Pancreas (tissue), 10 donors: ENCODE measurements around the gene IQGAP2. TPM values are rescaled to one million over a fixed set of nuclear protein-coding genes. Genes with fewer than 3 reads are reported as not detected.

ENCODE experiments used
- ATAC-seq, 4 donors: fragments of 200-7000 bp; cut with Tn5 transposase; one replicate each; pipeline versions ENCODE4 v1.8.0 to v1.9.1; 2020; ENCODE audit warnings: mild to moderate bottlenecking in 4 of 4, moderate library complexity in 4 of 4
- DNase-seq, 6 donors: peaks; one replicate each; pipeline ENCODE4 v3.0.0-alpha.2; 2020
- FAIRE-seq: peaks from 2 replicates; lab custom pipeline; 2012; peaks lifted over from hg19 to GRCh38; lab: Jason Lieb, UNC
- H3K27ac ChIP-seq, 4 donors: fragments of 200-600 bp; sonication (generic); 1 replicate in 3 of 4; 2 replicates in 1 of 4; pipeline versions ENCODE4 v1.5.0 to v1.8.0; 2020
- H3K27me3 ChIP-seq, 4 donors: fragments of 200-600 bp; one replicate each; pipeline ENCODE4 v1.8.0; 2021
- H3K36me3 ChIP-seq, 3 donors: fragments of 200-600 bp; sonication (generic) in 1 of 3; one replicate each; pipeline versions ENCODE4 v1.5.0 to v1.8.0; 2020 to 2021
- H3K4me1 ChIP-seq, 3 donors: fragments of 200-600 bp; one replicate each; pipeline ENCODE4 v1.8.0; 2021
- H3K4me3 ChIP-seq, 4 donors: fragments of 200-600 bp; sonication (generic) in 2 of 4; one replicate each; pipeline versions ENCODE4 v1.5.0 to v1.8.0; 2020 to 2021
- H3K9me3 ChIP-seq, 4 donors: fragments of 200-600 bp; one replicate each; pipeline ENCODE4 v1.8.0; 2021
- CTCF ChIP-seq, 4 donors: fragments of 200-600 bp; sonication (generic) in 3 of 4; IDR thresholded peaks; one replicate each; pipeline versions ENCODE4 v1.5.0 to v1.8.0; 2021; ENCODE audit warnings: antibody characterized with exemption in 4 of 4
- WGBS, 2 donors: extraction: QIAGEN DNeasy Blood & Tissue Kit; methylation state at CpG; one replicate each; pipeline ENCODE4 v1.1.7; 2013; 5-methylcytosine and 5-hydroxymethylcytosine counted together
- intact Hi-C, 3 donors: fragments of 100-400 bp; cut with DNase I; formaldehyde crosslinking; loops; one replicate each; pipeline versions ENCODE4 v1.11.1 to v1.14.2; 2022
- polyA plus RNA-seq, 2 donors: library from polyadenylated mRNA; stranded (reverse); fragments of 200-250 nt; gene quantifications; one replicate each; pipeline ENCODE4 v1.2.3, GENCODE V29; 2013
- total RNA-seq, 6 donors: library from RNA; stranded (reverse); fragmentation: NEBNext Ultra II Directional in 4 of 6; extraction: Animal tissue kit (Norgen Biotek cat#: 25700) in 4 of 6; gene quantifications; one replicate each; pipeline versions ENCODE4 v1.2.1 to v1.2.4, GENCODE V29; 2021 to 2023
- donor health status: healthy with polysubstance abuse.
- donor health status: DM: no; HTN: no; CAD: no; lungs with moderate emphysema.
- donor health status: DM: no; HTN: no; CAD: no.
- donor health status: control.
- donor health status: control.
- donor health status: Bipolar disorder and iron deficiency.
- donor health status: DM: yes; HTN: yes; CAD: no.
- donor health status: DM: no; HTN: no; CAD: no.
- donor health status: DM: no; HTN: no; CAD: no.
- donor health status: DM: yes; HTN: yes; CAD: no.

The IQGAP2 gene
- total and polyA plus RNA-seq, 8 donors, result 14.4 to 54.0 (median 35.2) TPM

DNA sequence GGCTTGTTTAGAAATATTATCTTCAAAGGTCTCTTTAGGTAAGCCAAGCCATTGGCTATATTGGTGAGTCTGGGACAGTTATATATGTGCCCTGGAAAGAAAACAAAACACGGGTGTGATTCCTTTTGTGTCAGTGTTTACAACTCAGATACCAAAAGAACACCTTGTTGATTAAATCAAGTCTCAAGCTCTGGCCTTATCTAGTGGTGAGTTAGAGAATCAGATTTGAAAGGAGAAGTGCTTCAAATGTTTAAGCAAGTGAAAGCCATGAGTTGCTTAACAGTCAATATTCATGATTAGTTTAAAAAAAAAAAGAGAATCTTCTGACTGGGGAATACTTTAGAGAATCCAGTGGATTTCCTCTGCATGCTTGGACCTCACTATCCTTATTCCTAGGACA, 68.3 kb downstream of the IQGAP2 start:
- intact Hi-C loops, result no loop called here
- H3K4me1 ChIP-seq, result peaks cover 5 to 13% (median 12%) of the 10 kb centered on the region in 3 donors
- no peaks in the 10 kb centered on the region for H3K27me3 ChIP-seq
- no peak overlapping the region for H3K27ac ChIP-seq
- no peaks in the 10 kb centered on the region for H3K9me3 ChIP-seq
- 14 to 15% methylated on average over 1 of the region's 1 CpG for WGBS, 2 donors
- peak in 2 of 4 donors; percentile 40 to 42 for ATAC-seq
- FAIRE-seq, result no peak
- no peak for TF ChIP-seq CTCF (IDR thresholded peaks at IDR 0.05)
- H3K4me3 ChIP-seq, result no peak overlapping the region
- H3K36me3 ChIP-seq, result no peaks in the 10 kb centered on the region
- no peak for DNase-seq

DNA sequence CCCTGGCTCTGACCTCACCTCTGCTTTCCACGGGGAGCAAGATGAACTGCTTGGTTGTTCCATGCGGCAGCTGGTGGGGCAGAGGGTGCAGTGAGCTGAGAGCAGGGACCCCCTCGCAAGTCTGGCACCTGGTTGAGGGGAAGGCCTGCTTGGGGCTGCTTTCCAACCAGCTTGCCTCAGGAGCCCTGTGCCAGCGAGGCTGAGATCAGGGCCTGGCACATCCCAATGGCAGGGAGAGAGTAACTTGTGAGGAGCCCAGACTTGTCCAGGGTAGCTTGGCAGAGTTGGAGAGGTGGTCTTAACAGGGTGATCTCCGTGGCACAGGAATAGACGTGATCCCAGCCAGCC, 68.9 kb downstream of the IQGAP2 start:
- H3K4me1 ChIP-seq, result peaks cover 5 to 13% (median 13%) of the 10 kb centered on the region in 3 donors
- H3K9me3 ChIP-seq, result no peaks in the 10 kb centered on the region

DNA sequence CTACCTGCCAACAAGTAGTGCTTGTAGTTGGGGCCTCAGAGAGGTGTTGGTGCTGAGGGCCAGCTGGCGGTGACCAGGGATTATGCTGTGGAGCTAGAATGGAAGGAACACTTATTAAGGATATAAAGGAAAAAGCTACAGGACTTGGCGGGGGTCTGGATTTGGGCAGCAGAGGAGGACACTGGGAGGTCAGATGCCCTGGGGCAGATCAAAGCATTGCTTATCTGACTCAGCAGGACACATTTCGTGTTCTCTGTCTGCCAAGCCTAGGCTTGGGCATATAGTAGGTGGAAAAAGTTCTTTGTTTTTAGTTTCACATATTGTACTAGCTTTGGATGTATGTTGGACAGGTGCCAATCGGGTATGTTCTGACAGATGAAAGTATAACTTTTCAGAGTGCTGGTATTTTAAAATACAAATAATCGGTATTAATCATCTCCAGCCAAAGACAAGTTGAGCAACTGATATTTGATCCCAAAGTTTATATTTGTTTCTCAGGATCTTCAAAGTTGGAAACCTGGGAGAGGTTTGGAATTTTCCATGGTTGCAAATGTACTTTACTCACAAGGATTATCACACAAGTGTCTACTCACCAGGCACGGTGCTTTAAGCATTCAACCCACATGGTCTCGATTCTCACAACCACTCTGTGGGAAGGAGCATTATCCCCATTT, 69.4 kb downstream of the IQGAP2 start:
- intact Hi-C loops, result no loop called here
- DNase-seq (no peak), FAIRE-seq (no peak), ATAC-seq (no peak)
- Histone ChIP-seq H3K36me3 (no peaks in the 10 kb centered on the region), H3K27ac (no peak overlapping the region), H3K4me1 (peaks cover 5 to 13% (median 13%) of the 10 kb centered on the region in 3 donors), H3K4me3 (no peak overlapping the region), H3K27me3 (no peaks in the 10 kb centered on the region), H3K9me3 (no peaks in the 10 kb centered on the region)
- TF ChIP-seq CTCF (IDR thresholded peaks at IDR 0.05), result no peak
- 69 to 71% methylated on average over 7 of the region's 7 CpGs for WGBS, 2 donors

More for the DNA sequence above, 68.9 kb downstream of the IQGAP2 start:
- Histone ChIP-seq H3K36me3 (no peaks in the 10 kb centered on the region), H3K27ac (no peak overlapping the region), H3K27me3 (no peaks in the 10 kb centered on the region), H3K4me3 (no peak overlapping the region)
- WGBS, 2 donors, result 85 to 93% methylated on average over 6 of the region's 6 CpGs
- intact Hi-C loops, result no loop called here
- ATAC-seq (no peak), FAIRE-seq (no peak), DNase-seq (no peak)
- no peak for TF ChIP-seq CTCF (IDR thresholded peaks at IDR 0.05)

DNA sequence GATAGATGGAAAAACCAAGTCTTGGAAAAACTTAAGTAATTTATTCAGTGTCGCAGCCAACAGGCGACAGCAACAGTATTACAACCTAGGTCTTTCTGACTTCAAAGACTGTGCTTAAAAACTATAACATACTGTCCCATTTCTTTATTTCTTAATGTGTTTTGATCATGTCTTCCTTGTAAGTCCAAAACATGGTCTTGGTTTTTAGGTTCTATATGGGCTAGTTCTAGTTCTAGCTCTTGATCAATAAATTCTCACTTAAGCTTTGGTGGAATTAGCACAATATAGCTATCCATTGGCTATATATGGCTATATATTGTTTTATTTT, 69.9 kb downstream of the IQGAP2 start:
- WGBS, 2 donors, result 99% methylated on average over 2 of the region's 2 CpGs
- no peaks in the 10 kb centered on the region for H3K36me3 ChIP-seq
- no peak overlapping the region for H3K4me3 ChIP-seq
- H3K27ac ChIP-seq, result no peak overlapping the region
- no peaks in the 10 kb centered on the region for H3K27me3 ChIP-seq
- DNase-seq (no peak), FAIRE-seq (no peak), ATAC-seq (no peak)
- intact Hi-C loops, result no loop called here
- no peaks in the 10 kb centered on the region for H3K9me3 ChIP-seq
- TF ChIP-seq CTCF (IDR thresholded peaks at IDR 0.05), result no peak
- peaks cover 5 to 13% (median 13%) of the 10 kb centered on the region in 3 donors for H3K4me1 ChIP-seq

GRCh38 chr5:76473661-76474060, 70.6 kb downstream of the IQGAP2 start:
- peaks cover 5 to 13% (median 13%) of the 10 kb centered on the region in 3 donors for H3K4me1 ChIP-seq
- no peaks in the 10 kb centered on the region for H3K27me3 ChIP-seq
- intact Hi-C loops, result no loop called here
- ATAC-seq (no peak), FAIRE-seq (no peak), DNase-seq (no peak)
- WGBS, 2 donors, result 92 to 95% methylated on average over 3 of the region's 3 CpGs
- no peaks in the 10 kb centered on the region for H3K9me3 ChIP-seq
- TF ChIP-seq CTCF (IDR thresholded peaks at IDR 0.05), result no peak
- no peak overlapping the region for H3K4me3 ChIP-seq
- no peak overlapping the region for H3K27ac ChIP-seq
- H3K36me3 ChIP-seq, result no peaks in the 10 kb centered on the region
